Natural killer cell treated with Interleukin-12 subunit alpha and Interleukin-12 subunit beta and Interleukin-15 and Interleukin-18, amount 100 ng/mL, for 72 hours (primary cell): ENCODE data around the gene CNST. TPM values are rescaled to one million over a fixed set of nuclear protein-coding genes. Genes with fewer than 3 reads are reported as not detected.
"Not testable (repeated sequence)": the region's sequence is repeated elsewhere in the genome, so short reads cannot be mapped to it uniquely, and the experiment has no call there.

Experiments used
- ATAC-seq, 2 donors: fragments of 150-1000 bp; cut with Tn5 transposase in 1 of 2; sonication (Bioruptor Pico), chemical (Tn5 transposase) in 1 of 2; 2 replicates each; pipeline ENCODE4 v1.10.0; 2021
- DNase-seq: peaks from one replicate; pipeline ENCODE4 v3.0.0; 2022; ENCODE audit warnings: low spot score
- H3K27ac Mint-ChIP-seq, 2 donors: 1 replicate in 1 of 2; 2 replicates in 1 of 2; pipeline ENCODE4 v1.8.0; 2022; ENCODE audit warnings: mixed read lengths in 2 of 2, mild to moderate bottlenecking in 1 of 2, moderate library complexity in 1 of 2
- H3K27me3 Mint-ChIP-seq, 2 donors: 1 replicate in 1 of 2; 2 replicates in 1 of 2; pipeline ENCODE4 v1.8.0; 2022; ENCODE audit warnings: mixed read lengths in 2 of 2
- H3K36me3 Mint-ChIP-seq: one replicate; pipeline ENCODE4 v1.8.0; 2022; ENCODE audit warnings: mixed read lengths
- H3K4me1 Mint-ChIP-seq, 2 donors: 1 replicate in 1 of 2; 2 replicates in 1 of 2; pipeline ENCODE4 v1.8.0; 2022; ENCODE audit warnings: low read depth in 2 of 2, mixed read lengths in 2 of 2, mild to moderate bottlenecking in 1 of 2
- H3K4me3 Mint-ChIP-seq: one replicate; pipeline ENCODE4 v1.8.0; 2022; ENCODE audit warnings: mixed read lengths
- H3K9me3 Mint-ChIP-seq: 2 replicates; pipeline ENCODE4 v1.8.0; 2022; ENCODE audit warnings: mixed read lengths
- total RNA-seq, 2 donors: library from RNA; stranded (reverse); gene quantifications; one replicate each; pipeline ENCODE4 v1.2.3, GENCODE V29; 2022

CNST gene
- total RNA-seq, 2 donors from 2014 or later = 31.0 to 37.6 TPM

- Mint-ChIP-seq H3K27ac (peak overlapping the region in 1 of 2 donors; percentile 19), H3K27me3 (no peaks in the 10 kb centered on the region), H3K4me1 (peaks cover 0 to 3% of the 10 kb centered on the region in 2 donors), H3K36me3 (peaks cover 13% of the 10 kb centered on the region), H3K4me3 (no peak overlapping the region), H3K9me3 (no peaks in the 10 kb centered on the region)
- DNase-seq (no peak), ATAC-seq (peak in 1 of 2 donors; percentile 48)
Observed at GRCh38 chr1:246629030-246629429, 62.8 kb downstream of the CNST start.

GRCh38 chr1:246629976-246630375, 63.7 kb downstream of the CNST start:
- H3K36me3 Mint-ChIP-seq = peaks cover 11% of the 10 kb centered on the region
- no peaks in the 10 kb centered on the region for H3K9me3 Mint-ChIP-seq
- H3K4me1 Mint-ChIP-seq = peaks cover 0 to 3% of the 10 kb centered on the region in 2 donors
- no peak overlapping the region for H3K4me3 Mint-ChIP-seq
- DNase-seq (no peak), ATAC-seq (no peak)
- no peaks in the 10 kb centered on the region for H3K27me3 Mint-ChIP-seq
- no peak overlapping the region for H3K27ac Mint-ChIP-seq

GRCh38 chr1:246631426-246631825, 65.2 kb downstream of the CNST start:
- H3K4me1 Mint-ChIP-seq = peaks cover 0 to 3% of the 10 kb centered on the region in 2 donors
- no peak overlapping the region for H3K4me3 Mint-ChIP-seq
- H3K27ac Mint-ChIP-seq = no peak overlapping the region
- no peaks in the 10 kb centered on the region for H3K27me3 Mint-ChIP-seq
- no peak for ATAC-seq
- H3K36me3 Mint-ChIP-seq = peaks cover 10% of the 10 kb centered on the region
- H3K9me3 Mint-ChIP-seq = no peaks in the 10 kb centered on the region
- DNase-seq = no peak

GRCh38 chr1:246632281-246633168, 66.3 kb downstream of the CNST start:
- DNase-seq = no peak
- Mint-ChIP-seq H3K4me3 (no peak overlapping the region), H3K27me3 (no peaks in the 10 kb centered on the region), H3K27ac (no peak overlapping the region), H3K4me1 (no peaks in the 10 kb centered on the region), H3K9me3 (no peaks in the 10 kb centered on the region), H3K36me3 (no peaks in the 10 kb centered on the region)
- no peak for ATAC-seq

- H3K27me3 Mint-ChIP-seq, H3K36me3 Mint-ChIP-seq, H3K4me1 Mint-ChIP-seq, H3K4me3 Mint-ChIP-seq, DNase-seq, ATAC-seq, H3K27ac Mint-ChIP-seq, H3K9me3 Mint-ChIP-seq: not testable (repeated sequence)
Observed at GRCh38 chr1:246634659-246635058, 68.4 kb downstream of the CNST start.

- peaks cover 12% of the 10 kb centered on the region for H3K36me3 Mint-ChIP-seq
- ATAC-seq (no peak), DNase-seq (no peak)
- peaks cover 3% of the 10 kb centered on the region for H3K9me3 Mint-ChIP-seq
- no peak overlapping the region for H3K4me3 Mint-ChIP-seq
- no peaks in the 10 kb centered on the region for H3K27me3 Mint-ChIP-seq
- no peak overlapping the region for H3K27ac Mint-ChIP-seq
- H3K4me1 Mint-ChIP-seq = peaks cover 6 to 10% of the 10 kb centered on the region in 2 donors
Observed at GRCh38 chr1:246638941-246639655, 72.8 kb downstream of the CNST start.

- Mint-ChIP-seq H3K4me1 (peaks cover 10% of the 10 kb centered on the region in 2 donors), H3K9me3 (peaks cover 3% of the 10 kb centered on the region), H3K4me3 (no peak overlapping the region), H3K27me3 (no peaks in the 10 kb centered on the region), H3K36me3 (peaks cover 12% of the 10 kb centered on the region), H3K27ac (no peak overlapping the region)
- DNase-seq (no peak), ATAC-seq (peak in 1 of 2 donors; percentile 46)
Observed at GRCh38 chr1:246639732-246640131, 73.5 kb downstream of the CNST start.

GRCh38 chr1:246640747-246641146, 74.5 kb downstream of the CNST start:
- ATAC-seq = no peak
- Mint-ChIP-seq H3K36me3 (peaks cover 12% of the 10 kb centered on the region), H3K4me3 (no peak overlapping the region), H3K27ac (no peak overlapping the region), H3K4me1 (peaks cover 10% of the 10 kb centered on the region in 2 donors), H3K27me3 (no peaks in the 10 kb centered on the region), H3K9me3 (peaks cover 3% of the 10 kb centered on the region)
- no peak for DNase-seq

GRCh38 chr1:246641394-246641793, 75.1 kb downstream of the CNST start:
- H3K4me3 Mint-ChIP-seq = no peak overlapping the region
- ATAC-seq = no peak
- DNase-seq = no peak
- no peaks in the 10 kb centered on the region for H3K27me3 Mint-ChIP-seq
- H3K36me3 Mint-ChIP-seq = peaks cover 12% of the 10 kb centered on the region
- peaks cover 3% of the 10 kb centered on the region for H3K9me3 Mint-ChIP-seq
- no peak overlapping the region for H3K27ac Mint-ChIP-seq
- peaks cover 10% of the 10 kb centered on the region in 2 donors for H3K4me1 Mint-ChIP-seq

GRCh38 chr1:246642719-246643118, 76.5 kb downstream of the CNST start:
- no peak for DNase-seq
- ATAC-seq = no peak
- Mint-ChIP-seq H3K9me3 (peaks cover 3% of the 10 kb centered on the region), H3K27ac (no peak overlapping the region), H3K27me3 (no peaks in the 10 kb centered on the region), H3K36me3 (peaks cover 16% of the 10 kb centered on the region), H3K4me1 (peaks cover 10% of the 10 kb centered on the region in 2 donors), H3K4me3 (no peak overlapping the region)

- no peaks in the 10 kb centered on the region for H3K27me3 Mint-ChIP-seq
- H3K36me3 Mint-ChIP-seq = peaks cover 24% of the 10 kb centered on the region
- peaks cover 3% of the 10 kb centered on the region for H3K9me3 Mint-ChIP-seq
- ATAC-seq (no peak), DNase-seq (no peak)
- H3K27ac Mint-ChIP-seq = no peak overlapping the region
- H3K4me1 Mint-ChIP-seq = peaks cover 10 to 13% of the 10 kb centered on the region in 2 donors
- no peak overlapping the region for H3K4me3 Mint-ChIP-seq
Observed at GRCh38 chr1:246647113-246647512, 80.9 kb downstream of the CNST start.

- Mint-ChIP-seq H3K27me3 (no peaks in the 10 kb centered on the region), H3K36me3 (peaks cover 22% of the 10 kb centered on the region), H3K4me1 (peaks cover 10 to 13% of the 10 kb centered on the region in 2 donors), H3K27ac (no peak overlapping the region), H3K4me3 (no peak overlapping the region), H3K9me3 (peaks cover 3% of the 10 kb centered on the region)
- DNase-seq (no peak), ATAC-seq (no peak)
Observed at GRCh38 chr1:246647513-246647912, 81.3 kb downstream of the CNST start.

- DNase-seq (no peak), ATAC-seq (no peak)
- no peaks in the 10 kb centered on the region for H3K27me3 Mint-ChIP-seq
- no peak overlapping the region for H3K4me3 Mint-ChIP-seq
- peaks cover 21% of the 10 kb centered on the region for H3K36me3 Mint-ChIP-seq
- no peaks in the 10 kb centered on the region for H3K9me3 Mint-ChIP-seq
- peaks cover 0 to 10% of the 10 kb centered on the region in 2 donors for H3K4me1 Mint-ChIP-seq
- no peak overlapping the region for H3K27ac Mint-ChIP-seq
Observed at GRCh38 chr1:246651012-246651695, 84.9 kb downstream of the CNST start.
